WTC11 (cell line): ENCODE measurements around the gene TCP11. TPM values are rescaled to one million over a fixed set of nuclear protein-coding genes. Genes with fewer than 3 reads are reported as not detected.

Source experiments
- ATAC-seq: fragments of 200-7000 bp; cut with Tn5 transposase; 2 replicates; pipeline ENCODE4 v1.10.0; 2021; ENCODE audit warnings: mild to moderate bottlenecking, moderate library complexity
- CTCF ChIA-PET: fragments of 300-600 bp; sonication (Branson Sonifier 250); formaldehyde crosslinking; loops from one replicate; lab custom pipeline; 2021; ENCODE audit warnings: antibody characterized with exemption; lab: Charles Lee
- POLR2A ChIA-PET: fragments of 350-600 bp; sonication (Branson Sonifier 250); formaldehyde crosslinking; loops from one replicate; lab custom pipeline; 2021; ENCODE audit warnings: antibody characterized with exemption; lab: Charles Lee
- DNase-seq: peaks from one replicate; pipeline ENCODE4 v3.0.0; 2021; ENCODE audit warnings: low spot score
- H3K27ac Mint-ChIP-seq: 2 replicates; pipeline ENCODE4 v1.8.0; 2021; ENCODE audit warnings: mixed read lengths
- H3K27me3 Mint-ChIP-seq: 2 replicates; pipeline ENCODE4 v1.8.0; 2021; ENCODE audit warnings: low read depth, mild to moderate bottlenecking, moderate library complexity, mixed read lengths
- H3K36me3 Mint-ChIP-seq: 2 replicates; pipeline ENCODE4 v1.8.0; 2021; ENCODE audit warnings: mixed read lengths
- H3K4me1 Mint-ChIP-seq: 2 replicates; pipeline ENCODE4 v1.8.0; 2022; ENCODE audit warnings: mixed read lengths
- H3K4me3 Mint-ChIP-seq: 2 replicates; pipeline ENCODE4 v1.8.0; 2021; ENCODE audit warnings: mild to moderate bottlenecking, moderate library complexity, mixed read lengths
- H3K9me3 Mint-ChIP-seq: 2 replicates; pipeline ENCODE4 v1.8.0; 2021; ENCODE audit warnings: mixed read lengths
- HMGA2 ChIP-seq: fragments of 250-450 bp; sonication (Bioruptor Pico); IDR thresholded peaks from 2 replicates; pipeline ENCODE4 v1.4.0; 2021; ENCODE audit warnings: mild to moderate bottlenecking, moderate library complexity
- HMGXB4 ChIP-seq: sonication (generic); formaldehyde crosslinking; IDR thresholded peaks from 2 replicates; pipeline ENCODE4 v1.8.1; 2023; ENCODE audit warnings: mild to moderate bottlenecking, moderate library complexity, missing genetic modification reagents
- JAZF1 ChIP-seq: fragments of 250-450 bp; sonication (Bioruptor Pico); IDR thresholded peaks from 2 replicates; pipeline ENCODE4 v1.9.0; 2021; ENCODE audit warnings: moderate library complexity, mild to moderate bottlenecking, inconsistent platforms
- MAX ChIP-seq: sonication (generic); formaldehyde crosslinking; IDR thresholded peaks from 2 replicates; pipeline ENCODE4 v1.8.0; 2022; ENCODE audit warnings: mild to moderate bottlenecking, missing genetic modification reagents
- NR2C2 ChIP-seq: sonication (generic); formaldehyde crosslinking; IDR thresholded peaks from 2 replicates; pipeline ENCODE4 v1.8.0; 2022; ENCODE audit warnings: mild to moderate bottlenecking, missing genetic modification reagents
- NR3C1 ChIP-seq: sonication (generic); formaldehyde crosslinking; conservative IDR thresholded peaks from 2 replicates; pipeline ENCODE4 v1.8.1; 2023; ENCODE audit warnings: low read depth, mild to moderate bottlenecking, missing genetic modification reagents
- OVOL2 ChIP-seq: fragments of 250-450 bp; sonication (Bioruptor Pico); IDR thresholded peaks from 2 replicates; pipeline ENCODE4 v1.9.0; 2021; ENCODE audit warnings: mild to moderate bottlenecking, borderline replicate concordance
- PREB ChIP-seq: sonication (generic); formaldehyde crosslinking; IDR thresholded peaks from 2 replicates; pipeline ENCODE4 v1.8.1; 2022; ENCODE audit warnings: mild to moderate bottlenecking, missing genetic modification reagents, moderate library complexity, borderline replicate concordance
- RELA ChIP-seq: sonication (generic); formaldehyde crosslinking; IDR thresholded peaks from 2 replicates; pipeline ENCODE4 v1.8.1; 2022; ENCODE audit warnings: missing genetic modification reagents, mild to moderate bottlenecking, borderline replicate concordance
- RORB ChIP-seq: fragments of 250-450 bp; sonication (Bioruptor Pico); IDR thresholded peaks from 2 replicates; pipeline ENCODE4 v1.9.0; 2021; ENCODE audit warnings: mild to moderate bottlenecking
- SP1 ChIP-seq: sonication (generic); formaldehyde crosslinking; conservative IDR thresholded peaks from 2 replicates; pipeline ENCODE4 v1.8.1; 2022; ENCODE audit warnings: missing genetic modification reagents
- TEAD4 ChIP-seq: sonication (generic); formaldehyde crosslinking; IDR thresholded peaks from 2 replicates; pipeline ENCODE4 v1.8.0; 2022; ENCODE audit warnings: mild to moderate bottlenecking, missing genetic modification reagents
- USF1 ChIP-seq: sonication (generic); formaldehyde crosslinking; IDR thresholded peaks from 2 replicates; pipeline ENCODE4 v1.8.0; 2022; ENCODE audit warnings: mild to moderate bottlenecking, missing genetic modification reagents
- ZBTB43 ChIP-seq: sonication (generic); formaldehyde crosslinking; IDR thresholded peaks from 2 replicates; pipeline ENCODE4 v1.8.1; 2023; ENCODE audit warnings: mild to moderate bottlenecking, missing genetic modification reagents
- ZNF121 ChIP-seq: sonication (generic); formaldehyde crosslinking; IDR thresholded peaks from 2 replicates; pipeline ENCODE4 v1.8.0; 2023; ENCODE audit warnings: missing genetic modification reagents
- ZNF416 ChIP-seq: fragments of 250-450 bp; sonication (Bioruptor Pico); IDR thresholded peaks from 2 replicates; pipeline ENCODE4 v1.9.0; 2021; ENCODE audit warnings: mild to moderate bottlenecking, inconsistent platforms
- ZNF423 ChIP-seq: fragments of 250-450 bp; sonication (Bioruptor Pico); IDR thresholded peaks from 2 replicates; pipeline ENCODE4 v2.1.2; 2022; ENCODE audit warnings: mild to moderate bottlenecking, moderate library complexity
- ZNF512 ChIP-seq: sonication (generic); formaldehyde crosslinking; IDR thresholded peaks from 2 replicates; pipeline ENCODE4 v1.8.1; 2022; ENCODE audit warnings: missing genetic modification reagents, borderline replicate concordance
- total RNA-seq: library from RNA; stranded (reverse); gene quantifications from 3 replicates; pipeline ENCODE4 v1.2.3, GENCODE V29; 2021
- TF ChIP-seq, protein P1 (sequence below): fragments of 250-450 bp; sonication (Bioruptor Pico); IDR thresholded peaks from 2 replicates; pipeline ENCODE4 v1.9.0; 2021; ENCODE audit warnings: mild to moderate bottlenecking, borderline replicate concordance

Gene TCP11
- total RNA-seq, 1 experiment from 2014 or later, result not detected

GRCh38 chr6:35173427-35174087 lies 32.4 kb upstream of the TCP11 start:
- peak; percentile 32 for ATAC-seq

DNA sequence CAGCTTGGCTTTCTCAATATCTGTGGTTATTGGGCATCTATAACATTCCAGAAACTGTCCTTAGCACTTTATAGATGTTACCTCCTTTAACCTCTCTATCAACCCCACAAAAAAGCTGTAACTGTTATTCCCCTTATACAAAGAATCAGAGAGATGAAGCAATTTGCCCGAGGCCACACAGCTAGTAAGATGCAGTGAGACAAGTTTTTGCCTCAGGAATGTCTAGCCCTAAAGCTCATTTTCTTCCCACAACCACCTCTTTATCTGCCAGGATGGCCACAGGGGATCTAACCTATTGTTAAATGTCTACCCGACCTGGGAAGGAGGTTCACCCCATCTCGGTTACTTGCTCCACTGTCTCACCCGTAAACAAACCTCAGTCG lies 31.9 kb upstream of the TCP11 start:
- DNase-seq (no peak), ATAC-seq (no peak)
- Mint-ChIP-seq H3K9me3 (peaks cover 16% of the 10 kb centered on the region), H3K4me1 (peaks cover 3% of the 10 kb centered on the region), H3K36me3 (no peaks in the 10 kb centered on the region; the same call in 1 of the 2 replicates), H3K27ac (no peak overlapping the region), H3K27me3 (peaks cover 3% of the 10 kb centered on the region; the same call in 1 of the 2 replicates), H3K4me3 (no peak overlapping the region)
- ChIA-PET CTCF (interaction anchor here (0.9 to 3.6 kb wide), 4 partner anchors 25 to 186 kb away, joined by 3 to 23 read pairs (median 6); no protein-coding TSS in a partner anchor), POLR2A (no interaction called here)
- TF ChIP-seq HMGA2 (CRISPR knock-in tag) (no peak), OVOL2 (no peak), SP1 (CRISPR knock-in tag) (no peak), TEAD4 (CRISPR knock-in tag) (no peak), PREB (no peak), ZNF121 (no peak), NR2C2 (CRISPR knock-in tag) (no peak), ZNF512 (CRISPR knock-in tag) (no peak), ZNF423 (CRISPR knock-in tag) (no peak), RELA (CRISPR knock-in tag) (no peak), RORB (CRISPR knock-in tag) (no peak), JAZF1 (no peak), HMGXB4 (no peak), USF1 (CRISPR knock-in tag) (no peak)
- TF ChIP-seq, protein P1, sequence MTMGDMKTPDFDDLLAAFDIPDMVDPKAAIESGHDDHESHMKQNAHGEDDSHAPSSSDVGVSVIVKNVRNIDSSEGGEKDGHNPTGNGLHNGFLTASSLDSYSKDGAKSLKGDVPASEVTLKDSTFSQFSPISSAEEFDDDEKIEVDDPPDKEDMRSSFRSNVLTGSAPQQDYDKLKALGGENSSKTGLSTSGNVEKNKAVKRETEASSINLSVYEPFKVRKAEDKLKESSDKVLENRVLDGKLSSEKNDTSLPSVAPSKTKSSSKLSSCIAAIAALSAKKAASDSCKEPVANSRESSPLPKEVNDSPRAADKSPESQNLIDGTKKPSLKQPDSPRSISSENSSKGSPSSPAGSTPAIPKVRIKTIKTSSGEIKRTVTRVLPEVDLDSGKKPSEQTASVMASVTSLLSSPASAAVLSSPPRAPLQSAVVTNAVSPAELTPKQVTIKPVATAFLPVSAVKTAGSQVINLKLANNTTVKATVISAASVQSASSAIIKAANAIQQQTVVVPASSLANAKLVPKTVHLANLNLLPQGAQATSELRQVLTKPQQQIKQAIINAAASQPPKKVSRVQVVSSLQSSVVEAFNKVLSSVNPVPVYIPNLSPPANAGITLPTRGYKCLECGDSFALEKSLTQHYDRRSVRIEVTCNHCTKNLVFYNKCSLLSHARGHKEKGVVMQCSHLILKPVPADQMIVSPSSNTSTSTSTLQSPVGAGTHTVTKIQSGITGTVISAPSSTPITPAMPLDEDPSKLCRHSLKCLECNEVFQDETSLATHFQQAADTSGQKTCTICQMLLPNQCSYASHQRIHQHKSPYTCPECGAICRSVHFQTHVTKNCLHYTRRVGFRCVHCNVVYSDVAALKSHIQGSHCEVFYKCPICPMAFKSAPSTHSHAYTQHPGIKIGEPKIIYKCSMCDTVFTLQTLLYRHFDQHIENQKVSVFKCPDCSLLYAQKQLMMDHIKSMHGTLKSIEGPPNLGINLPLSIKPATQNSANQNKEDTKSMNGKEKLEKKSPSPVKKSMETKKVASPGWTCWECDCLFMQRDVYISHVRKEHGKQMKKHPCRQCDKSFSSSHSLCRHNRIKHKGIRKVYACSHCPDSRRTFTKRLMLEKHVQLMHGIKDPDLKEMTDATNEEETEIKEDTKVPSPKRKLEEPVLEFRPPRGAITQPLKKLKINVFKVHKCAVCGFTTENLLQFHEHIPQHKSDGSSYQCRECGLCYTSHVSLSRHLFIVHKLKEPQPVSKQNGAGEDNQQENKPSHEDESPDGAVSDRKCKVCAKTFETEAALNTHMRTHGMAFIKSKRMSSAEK (CRISPR knock-in tag), result no peak

More at GRCh38 chr6:35173427-35174087, 32.4 kb upstream of the TCP11 start:
- H3K4me3 Mint-ChIP-seq, result no peak overlapping the region
- H3K36me3 Mint-ChIP-seq, result no peaks in the 10 kb centered on the region; the same call in 1 of the 2 replicates
- no peak for TF ChIP-seq ZNF121
- no peak for TF ChIP-seq ZBTB43 (CRISPR knock-in tag)
- TF ChIP-seq MAX, result no peak
- no peak for TF ChIP-seq NR3C1
- TF ChIP-seq ZNF416 (CRISPR knock-in tag), result no peak
- TF ChIP-seq PREB, result no peak
- no peak for TF ChIP-seq JAZF1
- H3K4me1 Mint-ChIP-seq, result peaks cover 4% of the 10 kb centered on the region
- H3K27ac Mint-ChIP-seq, result no peak overlapping the region
- ChIA-PET POLR2A (no interaction called here), CTCF (interaction anchor here (0.6 to 3.6 kb wide), 5 partner anchors 25 to 187 kb away, joined by 3 to 23 read pairs (median 4); no protein-coding TSS in a partner anchor)
- H3K9me3 Mint-ChIP-seq, result peaks cover 16% of the 10 kb centered on the region
- H3K27me3 Mint-ChIP-seq, result peaks cover 3% of the 10 kb centered on the region; the same call in 1 of the 2 replicates
- DNase-seq, result no peak
